B cell (primary cell): ENCODE data around the gene PLXNB2. TPM values are rescaled to one million over a fixed set of nuclear protein-coding genes. Genes with fewer than 3 reads are reported as not detected.
"Not testable (repeated sequence)": the region's sequence is repeated elsewhere in the genome, so short reads cannot be mapped to it uniquely, and the experiment has no call there.

Experiments used
- ATAC-seq: fragments of 200-7000 bp; cut with Tn5 transposase; one replicate; pipeline ENCODE4 v1.10.0; 2021; ENCODE audit warnings: low read depth, mild to moderate bottlenecking, moderate number of reproducible peaks, moderate library complexity
- CTCF ChIA-PET: fragments of 350-600 bp; sonication (Branson Sonifier 250); formaldehyde crosslinking; loops from one replicate; lab custom pipeline; 2021; ENCODE audit warnings: antibody characterized with exemption, inconsistent platforms; lab: Charles Lee
- POLR2A ChIA-PET: fragments of 350-600 bp; sonication (Branson Sonifier 250); formaldehyde crosslinking; loops from one replicate; lab custom pipeline; 2021; ENCODE audit warnings: antibody characterized with exemption; lab: Charles Lee
- DNase-seq: peaks from one replicate; pipeline ENCODE4 v3.0.0; 2013
- H2AFZ ChIP-seq: 2 replicates; pipeline ENCODE4 v1.6.1; 2012; ENCODE audit warnings: mild to moderate bottlenecking, low read depth, low read length; ENCODE audit not compliant: insufficient read depth, poor library complexity, severe bottlenecking
- H3K27ac ChIP-seq, 2 donors: 1 replicate in 1 of 2; 2 replicates in 1 of 2; pipeline ENCODE4 v1.5.1; 2012 to 2013; ENCODE audit warnings: low read length in 2 of 2, mild to moderate bottlenecking in 2 of 2, moderate library complexity in 1 of 2
- H3K27me3 ChIP-seq, 4 experiments: fragments of 200-600 bp in 1 of 4; sonication (generic) in 1 of 4; replicated peaks in 1 of 4; 1 replicate in 2 of 4; 2 replicates in 2 of 4; pipeline versions ENCODE4 v1.6.1 to v1.7.0; 2013 to 2016; ENCODE audit warnings: low read length in 3 of 4, mild to moderate bottlenecking in 2 of 4, mixed read lengths in 1 of 4, moderate library complexity in 1 of 4; ENCODE audit not compliant: insufficient read depth in 4 of 4, control insufficient read depth in 3 of 4; ENCODE audit errors: control extremely low read depth in 1 of 4
- H3K36me3 ChIP-seq, 2 experiments: replicated peaks in 1 of 2; 1 replicate in 1 of 2; 2 replicates in 1 of 2; pipeline versions ENCODE4 v1.6.1 to v1.7.1; 2013; ENCODE audit warnings: low read length in 1 of 2; ENCODE audit not compliant: insufficient read depth in 2 of 2, control insufficient read depth in 1 of 2; ENCODE audit errors: control extremely low read depth in 1 of 2, extremely low read depth in 1 of 2
- H3K4me1 ChIP-seq, 2 donors: fragments of 200-600 bp in 1 of 2; sonication (generic) in 1 of 2; 1 replicate in 1 of 2; 2 replicates in 1 of 2; pipeline versions ENCODE4 v1.5.1 to v1.6.1; 2013 to 2017; ENCODE audit warnings: low read length in 2 of 2; ENCODE audit not compliant: control insufficient read depth in 2 of 2, insufficient read depth in 2 of 2
- H3K4me2 ChIP-seq: replicated peaks from 2 replicates; pipeline ENCODE3; 2012; ENCODE audit warnings: mild to moderate bottlenecking, low read depth, low read length; ENCODE audit not compliant: poor library complexity, severe bottlenecking
- H3K4me3 ChIP-seq, 5 experiments: fragments of 200-600 bp in 1 of 5; sonication (generic) in 1 of 5; 1 replicate in 3 of 5; 2 replicates in 2 of 5; pipeline versions ENCODE4 v1.5.1 to v1.7.0; 2011 to 2016; ENCODE audit warnings: low read length in 4 of 5, mild to moderate bottlenecking in 4 of 5, low read depth in 2 of 5, control low read depth in 1 of 5, moderate library complexity in 1 of 5; ENCODE audit not compliant: insufficient read depth in 1 of 5; ENCODE audit errors: control extremely low read depth in 1 of 5, extremely low read depth in 1 of 5
- H3K79me2 ChIP-seq: fragments of 200-600 bp; sonication (generic); one replicate; pipeline ENCODE4 v1.6.0; 2016; ENCODE audit warnings: low read length; ENCODE audit not compliant: control insufficient read depth, insufficient read depth
- H3K9ac ChIP-seq: fragments of 200-600 bp; sonication (generic); 2 replicates; pipeline ENCODE4 v1.6.1; 2017; ENCODE audit warnings: mild to moderate bottlenecking, low read length, moderate library complexity
- H3K9me3 ChIP-seq, 3 donors: one replicate each; pipeline versions ENCODE4 v1.6.1 to v1.7.1; 2013; ENCODE audit warnings: low read length in 2 of 3; ENCODE audit not compliant: control insufficient read depth in 2 of 3, insufficient read depth in 1 of 3; ENCODE audit errors: control extremely low read depth in 1 of 3
- H4K20me1 ChIP-seq: 2 replicates; pipeline ENCODE4 v1.6.0; 2012; ENCODE audit warnings: mild to moderate bottlenecking, low read length; ENCODE audit not compliant: insufficient read depth, control insufficient read depth, poor library complexity, severe bottlenecking
- H3K27ac Mint-ChIP-seq: one replicate; pipeline ENCODE4 v1.8.0; 2021; ENCODE audit warnings: mixed read lengths
- H3K27me3 Mint-ChIP-seq: one replicate; pipeline ENCODE4 v1.8.0; 2021; ENCODE audit warnings: mixed read lengths
- H3K4me1 Mint-ChIP-seq: one replicate; pipeline ENCODE4 v1.8.0; 2021; ENCODE audit warnings: mixed read lengths
- H3K4me3 Mint-ChIP-seq: one replicate; pipeline ENCODE4 v1.8.0; 2021; ENCODE audit warnings: mixed read lengths
- H3K9me3 Mint-ChIP-seq: one replicate; pipeline ENCODE4 v1.8.0; 2022; ENCODE audit warnings: mixed read lengths; ENCODE audit not compliant: insufficient read depth
- EZH2 ChIP-seq: IDR thresholded peaks from 2 replicates; pipeline ENCODE4 v1.6.1; 2012; ENCODE audit warnings: borderline replicate concordance, low read depth, mild to moderate bottlenecking, moderate library complexity, low read length; ENCODE audit not compliant: insufficient read depth, poor library complexity, severe bottlenecking
- WGBS: methylation state at CpG from one replicate; pipeline ENCODE4 v1.1.5; 2013; ENCODE audit warnings: missing lambda C conversion rate; ENCODE audit not compliant: insufficient coverage; 5-methylcytosine and 5-hydroxymethylcytosine counted together
- intact Hi-C: fragments of 100-400 bp; cut with micrococcal nuclease; formaldehyde crosslinking; loops from one replicate; pipeline ENCODE4 v1.10.0; 2022
- polyA plus RNA-seq: library from polyadenylated mRNA; depleted of rRNA; stranded (reverse); fragments of >200 nt; gene quantifications from 2 replicates; pipeline ENCODE4 v1.2.3, GENCODE V29; 2012
- total RNA-seq, 2 donors: library from RNA; stranded (reverse); fragments of 120-200 nt in 1 of 2; gene quantifications; 1 replicate in 1 of 2; 2 replicates in 1 of 2; pipeline versions ENCODE4 v1.2.3 to v1.2.4, GENCODE V29; 2013 to 2022
- TF ChIP-seq, protein P1 (sequence below): fragments of 200-600 bp; IDR thresholded peaks from one replicate; pipeline ENCODE4 v1.8.0; 2022; ENCODE audit warnings: antibody characterized with exemption, mild to moderate bottlenecking

Gene PLXNB2
- total and polyA plus RNA-seq, 2 donors (not counting 1 experiment from before 2014, with no cell fraction given) = 5.2 to 31.4 TPM

DNA sequence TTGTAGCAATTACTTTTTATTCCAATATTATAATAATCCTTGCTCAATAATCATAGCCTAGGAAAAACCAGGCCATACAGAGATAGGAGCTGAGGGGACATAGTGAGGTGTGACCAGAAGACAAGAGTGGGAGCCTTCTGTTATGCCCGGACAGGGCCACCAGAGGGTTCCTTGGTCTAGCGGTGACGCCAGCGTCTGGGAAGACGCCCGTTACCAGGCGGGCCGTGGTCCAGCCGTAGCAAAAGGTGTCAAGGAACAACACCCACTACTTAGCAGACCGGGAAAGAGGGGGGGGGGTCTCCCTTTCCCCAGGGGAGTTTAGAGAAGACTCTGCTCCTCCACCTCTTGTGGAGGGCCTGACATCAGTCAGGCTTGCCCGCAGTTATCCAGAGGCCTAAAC is 34.1 kb downstream of the PLXNB2 start:
- H3K9ac ChIP-seq, H3K27ac ChIP-seq, H3K4me3 Mint-ChIP-seq, H3K4me3 ChIP-seq, DNase-seq, H3K9me3 ChIP-seq, H3K27ac Mint-ChIP-seq, intact Hi-C loops, H3K79me2 ChIP-seq, ATAC-seq, POLR2A ChIA-PET, H3K36me3 ChIP-seq, H3K27me3 Mint-ChIP-seq, H3K4me2 ChIP-seq, H2AFZ ChIP-seq, H3K9me3 Mint-ChIP-seq: not testable (repeated sequence)
- H3K4me1 ChIP-seq = peaks cover 16 to 29% of the 10 kb centered on the region in 2 donors
- H4K20me1 ChIP-seq = peaks cover 11% of the 10 kb centered on the region
- CTCF ChIA-PET = interaction anchor here (0.6 to 2.0 kb wide), 9 partner anchors 18 to 69 kb away, joined by 3 to 6 read pairs (median 5); partner anchors contain the start of genes HDAC10 and TUBGCP6
- H3K4me1 Mint-ChIP-seq = peaks cover 16% of the 10 kb centered on the region
- peaks cover 0 to 23% (median 7%) of the 10 kb centered on the region in 4 experiments for H3K27me3 ChIP-seq
- WGBS = 83% methylated on average over 1 of the region's 11 CpGs

DNA sequence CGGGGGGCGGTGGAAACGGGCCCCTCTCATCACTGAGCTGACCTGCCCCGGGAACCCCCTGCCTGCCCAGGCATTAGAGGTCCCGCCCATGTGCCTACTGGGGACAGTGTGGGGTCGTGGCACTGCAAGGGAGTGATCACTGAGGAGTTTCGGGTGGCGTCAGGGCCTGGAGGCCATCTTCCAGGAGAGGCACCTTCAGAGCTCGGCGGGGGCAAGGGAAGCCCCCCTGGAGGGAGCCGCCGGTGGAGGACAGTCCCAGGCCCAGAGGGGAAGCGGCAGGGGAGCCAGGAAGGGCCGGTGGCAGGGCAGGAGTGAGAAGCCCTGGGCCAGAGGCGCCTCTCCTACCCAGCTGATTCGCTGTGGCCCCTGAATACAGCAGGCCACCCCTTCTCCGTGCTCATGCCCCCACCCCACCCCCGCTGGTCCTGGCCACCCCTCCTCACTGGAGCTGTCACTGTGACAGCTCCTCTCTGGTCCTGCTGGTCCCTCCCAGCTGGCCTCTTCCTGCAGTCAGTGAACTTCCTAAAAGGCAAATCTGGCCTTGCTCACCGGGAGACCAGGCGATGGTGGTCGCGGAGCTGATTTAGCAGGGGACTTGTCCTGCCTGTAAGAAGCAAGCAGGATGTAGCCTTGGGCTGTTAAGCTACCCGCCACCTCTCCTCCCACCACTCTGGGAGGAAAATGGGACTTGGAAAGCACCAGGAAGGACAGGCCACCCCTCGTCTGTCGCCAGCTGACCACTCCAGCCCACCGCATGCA is 35.2 kb downstream of the PLXNB2 start:
- Histone ChIP-seq H3K9me3 (no peaks in the 10 kb centered on the region), H3K4me2 (peak overlapping the region; percentile 96), H3K4me1 (peaks cover 23 to 34% of the 10 kb centered on the region in 2 donors), H3K27ac (no peak overlapping the region), H2AFZ (no peak overlapping the region), H3K9ac (no peak overlapping the region), H3K36me3 (no peaks in the 10 kb centered on the region), H3K4me3 (no peak overlapping the region), H4K20me1 (peaks cover 11% of the 10 kb centered on the region), H3K27me3 (peaks cover 0 to 23% (median 9%) of the 10 kb centered on the region in 4 experiments), H3K79me2 (no peaks in the 10 kb centered on the region)
- Mint-ChIP-seq H3K9me3 (no peaks in the 10 kb centered on the region), H3K4me1 (peaks cover 19% of the 10 kb centered on the region), H3K4me3 (peak overlapping the region; percentile 49), H3K27me3 (no peaks in the 10 kb centered on the region), H3K27ac (peak overlapping the region; percentile 41)
- ChIA-PET POLR2A (interaction anchor here (0.6 kb wide), 2 partner anchors 58 to 64 kb away, joined by 4 to 6 read pairs; no protein-coding TSS in a partner anchor), CTCF (interaction anchor here (0.8 to 2.0 kb wide), 13 partner anchors 10 to 349 kb away, joined by 3 to 8 read pairs (median 4); partner anchors contain the start of genes HDAC10 and TUBGCP6)
- 53% methylated on average over 19 of the region's 26 CpGs for WGBS
- intact Hi-C loops = no loop called here
- no peak for DNase-seq
- no peak for ATAC-seq
- TF ChIP-seq EZH2 = no peak
- TF ChIP-seq, protein P1, sequence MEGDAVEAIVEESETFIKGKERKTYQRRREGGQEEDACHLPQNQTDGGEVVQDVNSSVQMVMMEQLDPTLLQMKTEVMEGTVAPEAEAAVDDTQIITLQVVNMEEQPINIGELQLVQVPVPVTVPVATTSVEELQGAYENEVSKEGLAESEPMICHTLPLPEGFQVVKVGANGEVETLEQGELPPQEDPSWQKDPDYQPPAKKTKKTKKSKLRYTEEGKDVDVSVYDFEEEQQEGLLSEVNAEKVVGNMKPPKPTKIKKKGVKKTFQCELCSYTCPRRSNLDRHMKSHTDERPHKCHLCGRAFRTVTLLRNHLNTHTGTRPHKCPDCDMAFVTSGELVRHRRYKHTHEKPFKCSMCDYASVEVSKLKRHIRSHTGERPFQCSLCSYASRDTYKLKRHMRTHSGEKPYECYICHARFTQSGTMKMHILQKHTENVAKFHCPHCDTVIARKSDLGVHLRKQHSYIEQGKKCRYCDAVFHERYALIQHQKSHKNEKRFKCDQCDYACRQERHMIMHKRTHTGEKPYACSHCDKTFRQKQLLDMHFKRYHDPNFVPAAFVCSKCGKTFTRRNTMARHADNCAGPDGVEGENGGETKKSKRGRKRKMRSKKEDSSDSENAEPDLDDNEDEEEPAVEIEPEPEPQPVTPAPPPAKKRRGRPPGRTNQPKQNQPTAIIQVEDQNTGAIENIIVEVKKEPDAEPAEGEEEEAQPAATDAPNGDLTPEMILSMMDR = no peak
